Astrocyte (in vitro differentiated cells and primary cell): ENCODE measurements around the gene NLGN4Y.

Experiments
- EZH2 ChIP-seq: IDR thresholded peaks from 2 replicates; pipeline ENCODE4 v1.6.1; 2012; ENCODE audit warnings: mild to moderate bottlenecking, low read length, inconsistent platforms; ENCODE audit not compliant: insufficient read depth
- TF ChIP-seq, protein P1 (sequence below): IDR thresholded peaks from 2 replicates; pipeline ENCODE4 v1.5.1; 2011; ENCODE audit warnings: low read depth, mild to moderate bottlenecking, inconsistent platforms, low read length, moderate library complexity; ENCODE audit not compliant: insufficient read depth

GRCh38 chrY:14763600-14763999 is 239.3 kb downstream of the NLGN4Y start:
- TF ChIP-seq, protein P1, sequence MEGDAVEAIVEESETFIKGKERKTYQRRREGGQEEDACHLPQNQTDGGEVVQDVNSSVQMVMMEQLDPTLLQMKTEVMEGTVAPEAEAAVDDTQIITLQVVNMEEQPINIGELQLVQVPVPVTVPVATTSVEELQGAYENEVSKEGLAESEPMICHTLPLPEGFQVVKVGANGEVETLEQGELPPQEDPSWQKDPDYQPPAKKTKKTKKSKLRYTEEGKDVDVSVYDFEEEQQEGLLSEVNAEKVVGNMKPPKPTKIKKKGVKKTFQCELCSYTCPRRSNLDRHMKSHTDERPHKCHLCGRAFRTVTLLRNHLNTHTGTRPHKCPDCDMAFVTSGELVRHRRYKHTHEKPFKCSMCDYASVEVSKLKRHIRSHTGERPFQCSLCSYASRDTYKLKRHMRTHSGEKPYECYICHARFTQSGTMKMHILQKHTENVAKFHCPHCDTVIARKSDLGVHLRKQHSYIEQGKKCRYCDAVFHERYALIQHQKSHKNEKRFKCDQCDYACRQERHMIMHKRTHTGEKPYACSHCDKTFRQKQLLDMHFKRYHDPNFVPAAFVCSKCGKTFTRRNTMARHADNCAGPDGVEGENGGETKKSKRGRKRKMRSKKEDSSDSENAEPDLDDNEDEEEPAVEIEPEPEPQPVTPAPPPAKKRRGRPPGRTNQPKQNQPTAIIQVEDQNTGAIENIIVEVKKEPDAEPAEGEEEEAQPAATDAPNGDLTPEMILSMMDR: no peak
- no peak for TF ChIP-seq EZH2
